ENCODE results near the gene AKT1.

The AKT1 gene

DNA sequence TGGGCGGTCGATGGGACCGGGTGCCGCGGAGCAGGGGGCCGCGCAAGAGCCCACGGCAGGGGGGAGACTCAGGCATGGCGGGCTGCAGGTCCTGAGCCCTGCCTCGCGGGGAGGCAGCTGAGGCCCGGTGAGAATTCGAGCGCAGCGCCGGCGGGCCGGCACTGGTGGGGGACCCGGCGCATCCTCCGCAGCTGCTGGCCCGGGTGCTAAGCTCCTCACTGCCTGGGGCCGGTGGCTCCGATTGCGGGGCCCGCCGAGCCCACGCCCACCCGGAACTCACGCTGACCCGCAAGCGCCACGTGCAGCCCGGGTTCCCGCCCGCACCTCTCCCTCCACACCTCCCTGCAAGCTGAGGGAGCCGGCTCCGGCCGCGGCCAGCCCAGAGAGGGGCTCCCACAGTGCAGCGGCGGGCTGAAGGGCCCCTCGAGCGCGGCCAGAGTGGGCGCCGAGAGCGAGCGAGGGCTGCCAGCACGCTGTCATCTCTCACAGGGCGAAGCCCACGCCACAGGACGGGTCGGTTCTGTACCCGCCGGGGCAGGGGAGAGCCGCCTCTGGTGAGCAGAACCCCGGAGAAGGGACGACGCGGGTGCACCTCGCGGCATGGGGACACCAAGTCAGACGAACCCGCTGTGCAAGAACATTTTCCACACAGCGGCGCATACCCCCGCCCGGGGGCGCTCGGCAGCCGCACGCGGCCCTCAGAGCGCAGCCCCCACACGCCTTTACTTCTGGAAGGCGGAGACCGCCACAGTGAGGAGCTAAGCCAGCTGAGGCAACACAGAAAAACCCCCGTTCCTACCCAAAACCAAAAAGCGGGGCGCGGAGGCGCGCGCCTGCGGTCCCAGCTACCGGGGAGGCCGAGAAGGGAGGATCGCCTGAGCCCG is 43.8 kb downstream of the AKT1 start:
- DNase-seq, result no peak

DNA sequence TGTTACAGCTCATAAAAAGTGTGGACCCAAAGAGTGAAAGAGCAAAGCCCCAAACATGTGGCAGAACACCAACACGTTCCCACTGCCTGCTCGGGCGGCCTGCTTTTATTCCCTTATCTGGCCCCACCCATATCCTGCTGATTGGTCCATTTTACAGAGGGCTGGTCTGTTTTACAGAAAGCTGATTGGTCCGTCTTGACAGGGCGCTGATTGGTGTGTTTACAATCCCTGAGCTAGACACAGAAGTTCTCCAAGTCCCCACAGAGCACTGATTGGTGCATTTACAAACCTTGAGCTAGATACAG is 44.8 kb downstream of the AKT1 start:
- DNase-seq, result peak; percentile 33

DNA sequence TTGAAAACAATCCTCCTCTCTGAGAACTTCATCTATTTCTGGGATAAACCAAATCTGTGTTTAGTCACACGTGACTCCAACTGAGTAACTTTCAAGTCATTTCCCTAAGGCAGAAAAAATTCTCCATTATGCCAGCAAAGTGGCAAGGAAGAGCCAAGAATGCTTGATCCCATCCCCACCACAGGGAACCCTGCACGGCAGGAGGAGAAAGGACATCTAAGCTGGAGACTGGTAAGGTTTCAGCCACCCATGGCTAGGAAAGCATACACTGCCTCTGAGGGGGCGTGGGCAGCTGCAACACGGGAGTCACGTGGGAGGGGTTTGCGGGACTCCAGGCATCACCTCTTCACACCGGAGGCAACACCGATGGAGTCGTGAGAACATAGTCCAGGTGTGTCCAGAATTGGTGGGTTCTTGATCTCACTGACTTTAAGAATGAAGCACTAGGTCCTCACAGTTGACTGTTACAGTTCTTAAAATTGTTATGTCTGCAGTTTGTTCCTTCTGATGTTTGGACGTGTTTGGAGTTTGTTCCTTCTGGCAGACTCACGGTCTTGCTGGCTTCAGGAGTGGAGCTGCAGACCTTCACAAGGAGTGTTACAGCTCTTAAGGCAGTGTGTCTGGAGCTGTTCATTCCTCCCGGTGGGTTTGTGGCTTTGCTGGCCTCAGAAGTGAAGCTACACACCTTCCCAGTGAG is 45.3 kb downstream of the AKT1 start:
- no peak for DNase-seq

DNA sequence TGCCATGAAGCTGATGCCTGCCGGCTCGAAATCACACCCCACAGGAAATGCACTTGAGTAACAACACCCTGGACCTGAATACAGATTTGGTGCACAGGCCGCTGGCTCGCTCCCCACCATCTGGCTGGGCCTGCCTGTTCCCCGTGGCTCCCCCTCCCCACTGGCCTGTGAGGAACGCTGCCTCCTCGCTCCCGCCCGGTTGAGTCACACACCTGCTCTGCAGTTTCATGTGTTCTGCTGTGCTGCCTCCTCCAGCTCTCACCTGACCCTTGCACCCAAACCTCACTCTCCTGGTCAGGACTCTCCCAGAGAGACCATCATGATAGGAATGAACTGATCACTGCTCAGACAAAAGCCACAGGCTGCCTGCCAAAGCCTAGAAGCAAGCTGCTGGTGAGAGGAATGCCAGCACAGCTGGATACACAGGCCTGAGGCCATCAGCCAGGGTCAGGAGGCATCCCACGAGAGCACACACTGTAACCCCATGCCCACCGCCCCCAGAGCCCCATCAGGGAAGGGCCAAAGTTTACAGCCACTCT is 46.4 kb downstream of the AKT1 start:
- DNase-seq, result no peak

DNA sequence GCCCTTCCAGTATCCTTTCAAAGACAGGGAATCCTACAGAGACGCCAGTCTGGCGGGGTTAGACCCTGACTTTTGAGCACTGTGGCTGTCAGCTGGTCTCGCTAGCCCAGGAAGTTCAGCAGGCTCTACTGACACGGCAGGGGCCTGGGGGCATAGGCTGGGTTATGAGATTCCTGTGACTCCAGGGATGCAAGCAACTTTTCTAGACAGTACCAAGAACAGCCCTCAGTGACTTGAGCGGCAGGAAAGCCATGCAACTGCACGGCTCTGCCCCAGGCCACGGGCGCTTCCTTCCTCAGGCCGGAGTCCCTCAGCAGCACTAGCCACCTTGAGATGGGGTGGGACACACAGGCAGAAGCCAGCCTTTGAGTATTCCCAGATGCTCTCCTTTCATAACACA is 47.7 kb downstream of the AKT1 start:
- DNase-seq, result no peak

DNA sequence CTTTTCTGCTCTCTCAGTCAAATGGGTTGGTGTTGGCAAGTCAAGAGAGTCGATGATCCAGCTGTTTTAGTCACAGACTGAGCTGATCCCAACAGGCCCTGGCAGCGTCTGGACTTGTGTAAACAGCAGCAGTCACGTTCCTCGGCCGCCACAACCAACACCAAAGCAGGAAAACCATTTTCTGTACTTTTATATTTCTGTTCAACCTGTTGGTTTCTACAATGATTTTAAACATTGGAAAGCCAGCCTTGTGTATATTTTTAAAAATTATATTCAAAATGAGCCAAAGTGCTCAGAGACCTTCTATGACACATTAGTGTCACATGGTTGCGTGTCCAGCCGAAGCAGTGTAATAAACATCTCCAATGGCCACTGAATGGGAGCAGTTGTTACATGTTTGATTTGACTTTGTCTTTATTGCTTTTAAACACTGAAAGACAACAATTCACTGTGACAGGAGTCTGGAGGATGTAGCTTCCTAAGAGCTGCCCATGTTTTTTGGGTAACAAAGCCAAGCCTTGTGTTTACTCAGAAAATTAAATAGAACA is 48.5 kb downstream of the AKT1 start:
- DNase-seq, result no peak

DNA sequence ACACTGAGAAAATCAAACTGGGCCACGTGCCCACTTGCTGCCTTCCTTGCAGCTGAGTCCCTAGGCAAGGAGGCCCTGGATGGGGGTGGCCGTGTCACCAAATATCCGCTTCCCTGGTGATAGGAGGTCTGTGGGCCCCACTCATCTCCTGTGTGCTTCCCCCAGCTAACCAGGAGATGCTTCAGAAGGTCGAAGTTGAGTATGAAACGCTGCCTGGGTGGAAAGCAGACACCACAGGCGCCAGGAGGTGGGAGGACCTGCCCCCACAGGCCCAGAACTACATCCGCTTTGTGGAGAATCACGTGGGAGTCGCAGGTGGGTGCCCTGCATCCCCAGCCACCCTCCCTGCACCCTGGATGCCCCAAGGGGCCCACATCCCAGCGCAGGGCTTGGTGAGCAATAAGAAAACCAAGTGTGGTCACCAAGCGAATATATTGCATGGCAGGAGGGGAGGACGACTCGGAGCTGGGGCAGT is 49.4 kb downstream of the AKT1 start:
- peak; percentile 47 for DNase-seq

DNA sequence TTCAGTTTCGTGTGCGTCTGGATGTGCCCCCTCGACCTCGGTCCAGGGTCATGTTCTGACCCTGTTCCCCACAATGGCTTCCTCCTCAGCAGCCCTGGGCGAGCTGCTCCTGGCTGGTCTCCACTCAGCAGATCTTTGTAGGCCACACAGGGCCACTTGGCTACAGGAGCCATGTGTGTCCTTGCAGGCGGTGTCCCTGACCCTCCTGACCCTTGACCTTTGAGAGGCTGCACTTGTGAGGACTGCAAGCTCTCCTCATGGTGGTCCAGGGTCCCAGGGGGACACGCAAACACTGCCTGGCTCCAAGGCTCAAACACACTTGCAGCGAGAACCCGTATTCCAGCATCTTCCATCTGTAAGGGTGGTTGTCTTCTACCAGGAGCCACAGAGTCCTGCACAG is 50.1 kb downstream of the AKT1 start:
- no peak for DNase-seq

DNA sequence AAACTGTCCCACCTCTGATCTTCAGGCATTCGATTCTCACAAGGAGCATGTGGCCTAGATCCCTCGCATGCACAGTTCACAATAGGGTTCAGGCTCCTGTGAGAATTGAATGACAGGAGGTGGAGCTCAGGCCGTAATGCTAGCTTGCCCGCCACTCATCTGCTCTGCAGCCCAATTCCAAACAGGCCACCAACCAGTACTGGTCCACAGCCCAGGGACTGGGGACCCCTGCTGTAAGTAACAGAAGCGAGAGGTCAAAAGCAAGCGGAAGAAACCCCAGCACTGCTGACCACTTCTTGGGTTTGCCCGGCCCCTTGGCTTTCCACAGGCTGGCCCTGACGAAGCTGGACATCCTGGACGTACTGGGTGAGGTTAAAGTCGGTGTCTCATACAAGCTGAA is 51.1 kb downstream of the AKT1 start:
- DNase-seq, result no peak

DNA sequence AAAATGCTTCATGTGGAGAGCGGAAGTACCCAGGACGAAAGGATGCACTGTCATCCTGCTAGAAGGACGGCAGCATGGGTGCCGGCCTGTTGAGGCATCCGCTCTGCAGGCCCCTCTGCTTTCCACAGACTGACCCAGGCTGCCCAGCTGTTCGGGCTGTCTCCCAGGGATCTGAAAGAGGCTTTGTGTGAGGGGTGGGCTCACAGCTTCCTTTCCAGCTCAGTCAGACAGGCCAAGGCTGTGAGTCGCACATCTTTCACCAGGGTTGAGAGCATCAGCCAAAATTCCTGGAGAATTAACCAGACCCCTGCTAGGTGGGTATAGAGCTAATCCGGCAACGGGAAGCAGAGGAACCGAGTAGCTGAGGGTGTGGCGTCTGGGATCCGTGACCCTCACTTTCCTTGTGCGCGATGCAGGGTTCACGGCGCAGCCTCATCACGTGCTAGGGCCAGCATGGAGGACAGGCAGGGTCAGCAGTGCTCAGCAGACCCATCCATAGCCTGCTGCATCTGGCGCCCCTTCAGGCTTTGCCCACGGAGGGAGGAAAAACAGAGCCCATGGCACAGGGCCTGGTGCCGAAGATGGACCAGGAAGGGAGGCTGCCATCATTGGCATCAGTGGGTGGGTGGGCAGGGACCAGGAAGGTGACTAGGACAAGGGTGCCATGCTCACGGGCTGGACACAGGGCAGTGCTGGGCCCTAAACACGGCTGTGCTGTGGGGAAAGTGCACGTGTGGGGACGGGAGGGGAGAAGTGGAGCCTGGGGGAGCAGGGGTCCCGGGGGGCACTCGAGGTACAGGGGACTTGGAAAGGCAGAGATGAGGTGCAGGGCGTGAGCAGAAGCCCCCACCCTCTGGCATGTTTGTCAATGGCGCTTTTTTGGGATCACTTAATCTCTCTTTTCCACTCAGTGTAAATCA is 51.8 kb downstream of the AKT1 start:
- DNase-seq, result no peak

DNA sequence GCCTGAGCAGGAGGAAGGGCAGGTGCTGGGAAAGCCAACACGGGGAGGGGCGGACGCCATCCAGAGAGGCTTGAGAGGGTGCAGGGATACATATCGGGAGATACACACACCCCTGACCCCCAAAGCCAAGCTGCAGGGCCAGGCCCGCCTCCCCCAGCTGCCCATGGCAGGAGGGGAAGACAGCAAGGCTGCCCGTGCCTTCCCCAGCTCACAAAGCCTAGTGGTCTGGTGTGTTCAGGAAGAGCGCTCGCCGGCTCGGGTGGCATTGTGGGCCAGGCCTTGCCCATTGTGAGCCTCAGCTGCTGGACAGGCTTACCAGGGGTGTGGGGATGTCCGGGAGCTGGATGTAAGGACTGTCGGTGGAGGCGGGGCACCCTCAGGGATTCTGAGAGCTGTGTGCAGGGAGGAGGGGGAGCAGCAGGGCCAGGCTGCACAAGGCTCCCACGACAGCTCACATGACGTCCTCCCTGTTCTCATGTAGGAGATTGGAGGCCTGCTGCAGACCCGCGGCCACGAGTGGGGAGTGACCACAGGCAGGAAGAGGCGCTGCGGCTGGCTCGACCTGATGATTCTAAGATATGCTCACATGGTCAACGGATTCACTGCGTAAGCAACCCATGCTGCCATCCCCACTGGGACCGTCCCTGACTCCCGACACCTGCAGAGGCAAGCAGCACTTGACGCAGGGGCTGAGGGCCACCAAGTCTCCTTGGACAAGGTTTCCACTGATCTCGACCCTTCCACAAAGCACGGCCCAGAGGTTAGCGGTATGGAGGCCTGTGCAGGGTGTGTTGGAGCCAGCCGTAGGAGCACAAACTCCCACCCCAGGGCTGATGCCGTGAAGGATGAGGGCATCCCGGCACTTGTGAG is 52.7 kb downstream of the AKT1 start:
- DNase-seq, result no peak

DNA sequence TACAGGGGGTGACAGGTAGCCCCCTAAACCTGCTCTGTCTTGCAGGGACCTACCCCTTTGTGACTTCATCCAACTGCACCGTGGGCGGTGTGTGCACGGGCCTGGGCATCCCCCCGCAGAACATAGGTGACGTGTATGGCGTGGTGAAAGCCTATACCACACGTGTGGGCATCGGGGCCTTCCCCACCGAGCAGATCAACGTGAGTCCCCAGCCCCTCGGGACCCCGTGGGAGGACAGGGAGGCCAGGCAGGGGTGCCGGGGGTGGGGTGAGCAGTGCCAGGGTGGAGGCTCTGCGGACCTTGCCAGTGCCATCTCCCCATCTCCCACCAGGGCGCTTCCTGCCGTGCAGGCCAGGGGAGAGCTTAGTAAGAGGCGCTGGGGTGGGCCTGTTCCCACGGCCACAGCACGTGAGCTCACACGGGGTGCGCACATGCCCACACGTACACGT is 53.7 kb downstream of the AKT1 start:
- DNase-seq, result no peak

DNA sequence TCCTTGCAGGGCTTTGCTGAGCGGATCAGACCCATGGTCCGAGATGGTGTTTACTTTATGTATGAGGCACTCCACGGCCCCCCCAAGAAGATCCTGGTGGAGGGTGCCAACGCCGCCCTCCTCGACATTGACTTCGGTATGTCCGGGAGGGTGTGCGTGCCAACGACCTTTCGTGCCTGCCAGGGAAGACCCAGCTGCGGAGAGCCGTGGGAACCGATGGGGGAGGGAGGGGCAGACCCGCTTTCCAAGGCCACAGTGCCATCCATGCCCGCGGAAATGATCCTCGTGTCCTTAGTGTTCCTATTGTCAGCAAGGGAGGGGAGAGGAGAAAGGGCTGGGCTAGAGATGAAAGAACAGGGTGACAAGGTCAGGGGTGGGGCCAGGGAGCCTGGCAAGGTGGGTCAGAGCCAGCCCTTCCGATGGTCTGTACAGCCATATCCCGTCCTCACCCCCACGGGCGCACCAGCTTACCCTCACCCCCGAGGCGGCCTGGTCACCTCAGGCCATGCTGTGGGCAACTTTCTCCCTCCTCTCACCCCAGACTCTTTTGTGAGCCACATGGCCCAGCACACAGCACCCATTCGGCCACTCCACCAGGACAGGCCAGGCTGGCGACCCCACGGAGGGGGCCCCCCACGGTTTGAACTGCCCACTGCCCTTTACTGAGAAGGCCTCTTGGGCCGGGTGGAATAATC is 54.3 kb downstream of the AKT1 start:
- DNase-seq, result no peak

DNA sequence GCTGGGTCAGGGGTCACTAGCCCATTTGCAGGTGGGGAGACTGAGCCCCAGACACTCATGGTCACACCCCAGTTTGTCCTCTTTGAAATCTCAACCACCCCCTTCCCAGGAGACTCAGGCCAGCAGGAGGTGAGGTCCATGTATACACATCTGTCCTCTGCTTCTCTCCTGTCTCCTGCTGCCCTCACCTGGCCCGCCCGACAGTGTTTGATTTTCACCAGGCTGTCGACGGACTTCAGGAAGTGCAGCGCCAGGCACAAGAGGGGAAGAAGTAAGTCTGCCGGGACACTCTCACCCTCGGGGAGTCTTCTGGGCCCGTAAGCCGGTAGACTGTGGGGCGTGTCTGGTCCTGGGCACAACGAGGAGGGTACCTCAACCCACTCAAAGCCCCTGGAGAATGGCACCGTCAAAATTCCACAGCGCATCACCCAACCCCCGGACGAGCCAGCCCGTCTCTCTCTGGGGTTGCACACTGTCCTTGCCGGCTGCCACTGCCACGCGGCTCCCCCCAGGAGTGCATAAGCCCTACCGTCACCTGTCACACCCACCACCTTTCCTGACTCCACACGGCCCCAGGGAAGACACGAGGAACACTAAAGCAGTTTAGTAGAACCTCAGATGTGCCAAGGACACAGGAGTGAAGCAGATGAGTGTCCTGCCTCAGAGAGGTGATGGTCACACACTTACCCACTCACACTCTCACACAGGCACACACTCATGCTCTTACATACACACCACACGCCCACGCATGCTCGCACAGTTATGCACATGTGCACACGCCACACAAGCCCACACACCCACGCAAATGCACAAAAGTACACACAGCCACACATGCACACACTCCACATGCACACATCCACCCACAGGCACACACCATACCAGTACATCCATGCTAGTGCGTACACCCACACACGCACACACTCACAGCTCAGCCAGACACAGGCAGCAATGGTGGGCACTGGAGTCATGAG is 55.7 kb downstream of the AKT1 start:
- DNase-seq, result no peak

DNA sequence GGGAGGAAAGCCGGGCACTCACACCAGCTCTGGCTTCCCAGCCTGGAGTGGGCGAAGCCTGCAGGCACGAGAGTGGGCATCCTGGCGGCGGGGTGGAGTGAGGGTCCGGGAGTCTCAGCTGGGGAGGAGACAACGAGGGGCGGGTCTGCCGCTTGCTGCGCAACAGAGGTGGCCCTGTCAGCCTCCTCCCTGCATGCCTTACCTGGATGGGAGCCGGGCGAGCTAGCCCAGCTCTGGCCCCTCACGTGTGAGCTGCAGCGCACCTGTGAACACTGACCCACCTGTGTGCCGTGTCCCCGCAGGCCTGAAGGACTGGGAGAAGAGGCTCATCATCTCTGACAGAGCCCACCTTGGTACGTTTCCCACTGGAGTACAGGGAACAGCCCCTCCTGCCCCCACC is 56.5 kb downstream of the AKT1 start:
- no peak for DNase-seq

DNA sequence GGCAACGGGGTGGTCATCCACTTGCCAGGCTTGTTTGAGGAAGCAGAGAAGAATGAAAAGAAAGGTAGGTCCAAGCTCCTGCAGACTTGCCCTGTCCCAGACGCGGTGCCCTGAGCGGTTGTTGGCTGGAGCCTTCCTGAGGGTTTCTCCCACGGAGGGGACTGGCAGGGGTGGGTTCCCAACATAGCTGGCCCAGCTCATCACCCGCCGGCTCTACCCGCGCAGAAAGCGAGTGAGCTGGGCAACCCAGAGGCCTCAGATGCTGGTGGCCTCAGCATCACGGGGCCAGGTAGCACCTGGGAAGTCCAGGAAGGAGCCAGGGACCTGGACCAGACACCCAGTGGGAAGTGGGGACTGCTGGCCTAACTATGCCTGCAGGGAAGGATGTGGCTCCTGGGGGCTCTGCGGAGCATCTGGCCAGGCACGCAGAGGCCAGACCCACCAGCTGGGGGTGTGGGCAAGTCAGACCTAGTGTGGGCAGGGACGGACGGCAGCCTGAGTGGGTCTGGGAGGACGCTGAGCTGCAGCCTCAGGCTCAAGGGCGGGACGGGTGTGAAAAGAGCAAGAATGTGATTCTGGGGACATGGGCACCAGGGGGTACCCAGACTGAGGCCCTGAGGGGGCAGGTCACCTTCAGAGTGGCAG is 57.1 kb downstream of the AKT1 start:
- no peak for DNase-seq

DNA sequence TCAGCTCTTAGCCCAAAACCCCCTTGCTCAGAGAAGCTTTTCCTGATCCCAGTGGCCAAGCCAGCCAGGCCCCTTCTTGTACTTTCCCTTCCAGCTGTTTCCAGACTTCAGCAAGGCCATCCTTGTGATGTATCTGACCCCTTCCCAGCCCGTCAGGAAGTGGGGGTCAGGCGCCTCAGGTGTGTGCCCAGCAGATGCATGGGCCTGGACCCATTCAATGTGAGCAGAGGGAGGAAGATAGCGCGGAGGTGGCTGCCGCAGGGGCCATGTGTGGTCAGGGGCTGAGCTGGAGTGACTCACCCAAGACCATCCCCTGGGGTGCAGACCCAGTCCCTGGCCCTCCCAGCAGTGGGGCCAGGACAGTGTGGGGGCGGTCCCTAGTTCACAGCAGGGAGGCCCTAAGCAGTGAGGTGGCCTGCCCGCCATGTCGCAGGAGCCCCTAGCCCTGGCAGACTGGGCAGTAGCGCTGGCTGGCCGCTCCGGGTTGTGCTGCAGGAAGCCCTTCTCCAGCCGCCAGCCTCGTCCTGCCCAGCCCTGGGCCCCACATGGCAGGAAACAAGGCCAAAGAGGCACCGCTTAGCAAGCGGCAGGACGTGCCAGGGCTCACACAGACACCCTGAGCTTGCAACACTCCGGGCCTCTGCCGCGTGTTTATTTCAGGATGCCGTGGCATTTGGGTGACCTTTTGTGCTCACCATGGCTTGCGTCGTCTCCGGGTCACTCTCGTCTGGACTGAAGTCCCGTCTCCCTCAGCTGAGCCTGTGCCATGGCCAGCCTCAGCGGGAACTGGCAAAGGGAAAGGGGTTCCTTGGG is 59.5 kb downstream of the AKT1 start:
- DNase-seq, result no peak

All from stimulated activated CD4-positive, alpha-beta T cell treated with anti-CD3 and anti-CD28 coated beads, Interleukin-15, amount 100 ng/mL, for 24 hours (primary cell).